ENCODE results near the gene LRCH4.

Gene LRCH4

DNA sequence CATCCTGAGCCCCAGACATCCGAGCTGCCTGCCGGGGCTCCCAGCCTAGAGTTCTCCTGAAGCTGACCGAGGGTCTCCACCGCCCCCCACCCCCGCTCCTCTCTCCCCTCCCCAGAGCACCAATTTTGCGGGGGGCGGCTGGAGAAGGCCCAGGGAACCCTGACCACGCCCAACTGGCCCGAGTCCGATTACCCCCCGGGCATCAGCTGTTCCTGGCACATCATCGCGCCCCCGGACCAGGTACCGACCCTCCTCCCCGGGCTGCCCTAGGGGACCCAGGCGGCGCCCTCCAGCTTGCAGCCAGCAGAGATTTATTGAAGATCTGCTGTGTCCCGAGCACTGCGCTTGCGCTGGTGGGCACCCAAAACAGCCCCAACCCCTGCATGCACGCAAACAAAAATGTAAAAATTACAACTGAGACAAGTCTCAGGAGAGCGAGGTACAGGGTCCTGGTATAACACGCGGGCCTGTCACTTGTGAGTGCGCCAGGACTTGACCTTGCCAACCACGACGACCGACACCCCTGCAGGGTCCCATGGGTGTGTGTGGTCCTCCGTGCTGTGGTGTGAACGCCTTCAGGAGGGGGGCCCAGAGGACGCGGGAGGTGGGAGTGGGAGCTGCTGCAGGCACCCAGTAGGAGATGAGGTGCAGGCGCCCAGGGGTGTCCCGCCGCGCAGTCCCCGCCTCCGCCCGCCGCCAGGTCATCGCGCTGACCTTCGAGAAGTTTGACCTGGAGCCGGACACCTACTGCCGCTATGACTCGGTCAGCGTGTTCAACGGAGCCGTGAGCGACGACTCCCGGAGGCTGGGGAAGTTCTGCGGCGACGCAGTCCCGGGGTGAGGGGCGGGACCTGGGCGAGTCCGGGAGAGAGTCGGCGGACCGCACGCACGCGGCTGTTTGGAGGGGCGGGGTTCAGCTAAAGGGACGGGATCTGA lies 19.3 kb upstream of the LRCH4 start:
- DNase-seq (ENCODE audit: low spot score): no peak

DNA sequence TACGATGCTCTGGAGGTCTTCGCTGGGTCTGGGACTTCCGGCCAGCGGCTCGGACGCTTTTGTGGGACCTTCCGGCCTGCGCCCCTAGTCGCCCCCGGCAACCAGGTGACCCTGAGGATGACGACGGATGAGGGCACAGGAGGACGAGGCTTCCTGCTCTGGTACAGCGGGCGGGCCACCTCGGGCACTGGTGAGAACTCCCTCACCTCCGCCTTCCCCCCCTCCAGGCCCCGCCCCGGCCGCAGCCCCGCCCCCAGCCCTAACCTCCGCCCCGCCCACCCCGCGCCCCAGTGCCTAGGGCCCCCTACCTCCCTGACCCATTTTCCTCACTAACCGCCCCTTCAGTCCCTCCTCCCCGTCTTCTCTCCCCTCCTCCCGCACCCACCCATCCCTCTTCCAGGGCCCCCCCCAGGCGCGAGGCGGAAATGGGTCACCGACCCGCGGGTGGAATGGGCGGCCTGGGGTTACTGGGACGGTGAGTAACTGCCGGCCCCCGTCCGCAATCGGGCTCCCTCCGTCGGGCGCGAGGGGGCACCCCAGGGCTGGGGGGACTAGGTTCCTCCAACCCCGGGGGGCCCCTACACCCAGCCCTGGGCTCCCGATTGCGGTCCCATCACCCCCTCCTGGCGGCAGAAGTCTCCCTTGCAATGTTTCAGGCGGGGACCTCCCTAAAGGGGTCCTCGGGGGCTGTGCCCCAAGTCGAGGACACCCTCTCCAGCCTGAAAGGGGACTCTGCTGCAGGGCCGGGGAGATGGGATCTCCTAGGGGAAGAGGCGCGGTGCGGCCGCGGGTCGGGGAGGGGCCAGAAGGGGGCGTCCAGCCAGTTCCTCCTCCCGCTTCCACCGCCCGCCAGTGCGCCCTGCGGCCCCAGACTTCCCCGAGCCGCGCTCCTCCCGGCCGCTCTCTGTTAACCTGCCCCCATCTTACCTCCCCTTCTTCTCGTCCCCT lies 18.4 kb upstream of the LRCH4 start:
- peak; percentile 90 for DNase-seq (ENCODE audit: low spot score)

DNA sequence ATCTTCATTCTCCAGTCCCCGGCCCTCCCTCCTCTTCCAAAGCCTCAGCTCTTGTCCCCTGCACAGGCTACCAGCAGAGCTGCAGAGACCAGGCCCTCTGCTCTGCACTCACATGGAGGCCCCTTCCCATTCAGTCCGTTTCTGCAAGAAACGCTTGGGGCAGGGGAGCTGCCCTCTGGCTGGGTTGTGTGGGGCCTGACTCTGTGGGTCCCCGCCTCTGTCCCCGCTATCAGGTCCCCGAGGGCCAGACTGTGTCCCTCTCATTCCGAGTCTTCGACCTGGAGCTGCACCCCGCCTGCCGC lies 17.7 kb upstream of the LRCH4 start:
- DNase-seq (ENCODE audit: low spot score): peak; percentile 35

DNA sequence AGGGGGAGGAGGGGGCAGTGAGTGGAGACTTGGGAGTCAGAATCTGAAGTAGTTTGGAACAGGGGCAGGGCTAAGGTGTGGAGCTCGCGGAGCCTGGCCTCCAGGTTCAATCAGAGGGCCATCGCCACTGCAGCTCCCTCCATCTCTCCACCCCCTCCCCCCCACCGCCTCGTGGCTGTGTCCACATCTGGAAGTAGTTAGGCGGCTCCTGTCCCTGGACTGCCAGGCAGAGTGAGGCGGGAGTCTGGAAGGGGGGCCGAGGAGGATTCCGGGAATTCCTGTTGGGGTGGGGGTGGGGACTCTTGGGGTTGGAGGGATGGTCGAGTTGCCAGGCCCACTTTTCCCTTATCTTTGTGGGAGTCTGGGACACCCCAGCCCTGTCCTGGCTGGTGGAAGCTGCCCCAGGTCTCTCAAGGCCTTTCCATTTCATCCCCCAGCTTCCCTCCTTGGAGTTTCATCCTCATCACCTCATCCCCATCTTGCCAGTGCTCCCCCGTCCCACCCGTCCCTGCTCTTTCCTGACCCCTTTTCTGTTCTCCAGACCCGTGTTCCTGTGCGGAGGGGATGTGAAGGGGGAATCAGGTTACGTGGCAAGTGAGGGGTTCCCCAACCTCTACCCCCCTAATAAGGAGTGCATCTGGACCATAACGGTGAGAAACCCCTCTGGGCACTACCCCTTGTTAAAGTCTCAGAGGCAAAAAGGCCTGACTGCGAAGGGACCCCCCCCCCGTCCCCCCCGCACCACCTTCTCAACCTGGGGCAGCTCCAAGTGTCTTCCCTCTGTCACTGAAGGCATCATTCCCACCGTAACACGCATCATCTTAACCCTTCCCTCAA lies 17.2 kb upstream of the LRCH4 start:
- DNase-seq (ENCODE audit: low spot score): peak; percentile 92

DNA sequence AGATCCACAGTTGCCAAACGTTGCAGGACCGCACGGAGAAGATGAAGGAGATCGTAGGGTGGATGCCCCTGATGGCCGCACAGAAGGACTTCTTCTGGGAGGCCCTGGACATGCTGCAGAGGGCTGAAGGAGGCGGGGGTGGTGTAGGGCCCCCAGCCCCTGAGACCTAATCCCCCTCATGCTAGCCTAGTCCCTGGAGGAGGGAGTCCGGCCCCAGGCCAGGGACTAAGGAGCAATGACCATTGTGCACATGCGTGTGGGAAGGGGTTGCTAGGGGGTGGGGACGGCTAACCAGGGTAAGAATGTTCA lies 14.8 kb upstream of the LRCH4 start:
- DNase-seq (ENCODE audit: low spot score): no peak

DNA sequence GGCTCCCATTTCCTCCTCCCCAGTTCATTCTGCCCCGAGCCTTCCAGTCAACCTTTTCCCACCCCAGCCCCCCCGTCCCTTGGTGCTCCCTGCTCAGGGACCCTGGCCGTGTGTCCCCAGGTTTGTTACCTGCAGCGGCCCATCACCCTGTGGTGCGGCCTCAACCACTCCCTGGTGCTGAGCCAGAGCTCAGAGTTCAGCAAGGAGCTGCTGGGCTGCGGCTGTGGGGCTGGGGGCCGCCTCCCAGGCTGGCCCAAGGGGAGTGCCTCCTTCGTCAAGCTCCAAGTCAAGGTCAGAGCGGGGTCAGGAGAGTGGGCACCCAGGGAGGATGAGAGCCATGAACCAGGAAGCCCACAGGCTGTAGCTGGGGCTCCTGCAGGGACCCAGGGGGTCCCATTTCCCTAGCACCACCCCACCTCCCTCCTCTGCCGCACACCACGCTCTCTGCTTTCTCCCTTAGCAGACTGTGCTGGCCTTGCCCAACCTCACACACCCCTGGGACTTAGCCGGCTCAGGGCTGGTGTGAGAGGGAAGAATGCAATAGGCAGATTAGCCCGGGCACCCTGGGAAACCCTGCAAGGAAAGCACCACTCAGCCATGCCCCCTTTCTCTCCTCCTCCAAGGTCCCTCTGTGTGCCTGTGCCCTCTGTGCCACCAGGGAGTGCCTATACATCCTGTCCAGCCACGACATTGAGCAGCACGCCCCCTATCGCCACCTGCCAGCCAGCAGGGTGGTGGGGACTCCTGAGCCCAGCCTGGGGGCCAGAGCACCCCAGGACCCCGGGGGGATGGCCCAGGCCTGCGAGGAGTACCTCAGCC lies 14.2 kb upstream of the LRCH4 start:
- no peak for DNase-seq (ENCODE audit: low spot score)

DNA sequence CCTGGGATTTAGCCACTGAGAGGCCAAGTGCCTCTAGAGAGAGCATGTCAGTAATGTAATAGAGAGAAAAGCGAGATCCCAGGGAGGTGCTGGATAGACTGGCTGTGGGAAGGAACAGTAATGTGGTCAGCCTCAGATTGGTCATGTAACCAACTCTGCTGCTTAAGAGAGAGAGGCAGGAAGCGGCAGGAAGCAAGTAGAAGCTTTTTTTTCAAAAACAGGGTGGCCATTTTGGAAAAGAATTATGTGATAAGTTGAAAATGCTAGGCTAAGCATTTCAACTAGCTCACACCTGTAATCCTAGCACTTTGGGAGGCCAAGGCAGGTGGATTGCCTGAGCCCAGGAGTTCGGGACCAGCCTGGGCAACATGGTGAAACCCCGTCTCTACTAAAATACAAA lies 12.5 kb upstream of the LRCH4 start:
- no peak for DNase-seq (ENCODE audit: low spot score)

DNA sequence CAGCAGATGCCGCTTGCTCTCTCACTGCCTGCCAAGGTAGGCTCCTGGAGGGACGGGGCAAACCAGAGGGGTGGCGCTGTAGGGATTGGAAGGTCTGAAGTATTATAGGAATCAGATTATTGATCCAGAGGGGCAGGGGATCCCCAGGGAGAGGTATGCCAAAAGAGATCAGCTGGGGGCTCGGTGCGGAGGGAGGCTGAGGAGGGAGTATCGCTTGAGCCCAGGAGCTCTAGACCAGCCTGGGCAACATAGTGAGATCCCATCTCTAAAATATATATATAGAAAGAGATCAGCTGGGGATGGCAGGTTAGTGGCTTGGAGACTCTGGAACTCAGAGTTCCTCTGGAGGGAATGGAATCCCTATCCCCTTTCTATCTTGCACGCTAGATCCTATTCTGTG lies 9.3 kb upstream of the LRCH4 start:
- DNase-seq (ENCODE audit: low spot score): no peak

DNA sequence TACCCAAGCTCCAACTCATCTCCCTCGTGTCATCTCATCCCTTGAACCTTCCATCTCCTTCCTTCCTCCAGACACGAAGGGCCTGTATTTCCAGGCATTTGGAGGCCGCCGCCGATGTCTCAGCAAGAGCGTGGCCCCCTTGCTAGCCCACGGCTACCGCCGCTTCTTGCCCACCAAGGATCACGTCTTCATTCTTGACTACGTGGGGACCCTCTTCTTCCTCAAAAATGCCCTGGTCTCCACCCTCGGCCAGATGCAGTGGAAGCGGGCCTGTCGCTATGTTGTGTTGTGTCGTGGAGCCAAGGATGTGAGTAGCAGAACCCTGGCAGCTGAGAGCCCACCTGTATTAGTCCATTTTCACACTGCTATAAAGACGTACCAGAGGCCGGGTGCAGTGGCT lies 5.7 kb upstream of the LRCH4 start:
- no peak for DNase-seq (ENCODE audit: low spot score)

DNA sequence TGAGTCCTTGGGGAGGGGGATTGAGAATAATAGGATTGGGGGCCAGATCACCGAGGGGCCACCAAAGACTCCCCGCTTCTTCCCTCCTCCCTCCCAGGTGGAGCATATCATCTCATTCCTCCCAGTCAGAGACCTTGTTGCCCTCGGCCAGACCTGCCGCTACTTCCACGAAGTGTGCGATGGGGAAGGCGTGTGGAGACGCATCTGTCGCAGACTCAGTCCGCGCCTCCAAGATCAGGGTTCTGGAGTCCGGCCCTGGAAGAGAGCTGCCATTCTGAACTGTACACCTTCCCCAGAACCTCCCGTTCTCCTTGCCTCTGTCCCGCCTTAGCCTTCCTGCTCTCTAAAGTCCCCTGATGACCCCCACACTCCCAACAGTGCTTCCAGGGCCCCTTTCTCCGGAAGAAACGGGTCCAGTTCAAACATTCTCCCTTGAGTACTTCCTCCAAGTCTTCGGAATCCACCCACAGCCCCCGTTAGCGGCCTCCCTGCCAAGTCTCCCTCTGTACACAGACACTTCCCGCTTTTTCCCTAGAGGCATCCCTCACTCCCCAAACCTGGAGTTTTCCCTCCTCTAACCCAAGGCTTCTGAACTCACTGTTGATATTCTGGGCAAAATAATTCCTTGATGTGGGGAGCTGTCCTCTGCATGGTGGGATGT lies 4.3 kb upstream of the LRCH4 start:
- no peak for DNase-seq (ENCODE audit: low spot score)

DNA sequence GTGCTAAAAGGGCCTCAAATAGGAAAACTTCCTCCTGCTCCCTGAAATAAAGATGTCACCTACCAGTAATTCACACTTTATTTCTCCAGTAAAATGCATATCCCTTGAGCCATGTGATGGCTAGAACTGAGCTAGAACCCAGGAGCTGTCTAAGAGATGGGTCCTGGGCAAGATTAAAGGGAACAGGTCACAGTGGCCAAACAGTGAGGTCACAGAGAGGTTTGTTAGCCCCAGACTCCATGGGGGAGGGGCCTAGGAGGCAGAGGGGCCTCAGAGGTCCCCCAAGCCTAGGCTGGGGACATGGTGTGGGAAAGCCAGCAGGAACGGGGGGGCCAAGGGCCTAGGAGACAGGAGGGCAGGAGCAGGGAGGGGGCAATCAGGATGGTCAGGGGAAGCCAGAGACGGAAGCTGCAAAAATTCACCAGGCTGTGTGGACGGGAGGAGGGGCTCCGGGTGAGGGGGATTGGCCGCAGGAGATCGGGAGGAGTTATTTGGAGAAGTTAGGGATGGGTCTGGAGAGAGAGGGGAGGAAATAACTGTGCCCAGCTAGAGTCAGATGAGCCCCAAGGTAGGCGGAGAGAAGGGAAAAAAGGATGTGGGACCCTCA lies 3.5 kb upstream of the LRCH4 start:
- DNase-seq (ENCODE audit: low spot score): no peak

DNA sequence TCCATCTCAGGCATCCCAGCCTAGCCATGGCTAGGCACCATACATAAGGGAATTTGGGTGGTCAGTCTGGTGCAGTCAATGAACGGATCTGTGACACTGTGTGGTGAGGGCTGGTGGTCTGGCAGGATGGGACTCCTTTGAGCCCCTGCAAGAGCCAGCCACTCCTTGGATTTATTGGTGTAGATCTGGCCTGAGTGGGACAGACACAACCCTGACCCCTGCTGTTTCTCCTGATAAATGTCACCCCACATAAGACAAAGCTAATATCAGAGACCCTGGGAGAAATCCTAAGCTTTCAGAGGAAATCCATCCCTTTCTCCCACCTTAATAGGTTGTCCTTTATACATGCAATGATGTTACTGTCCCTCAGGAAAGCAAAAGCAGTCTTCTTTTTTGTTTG lies 2.5 kb upstream of the LRCH4 start:
- no peak for DNase-seq (ENCODE audit: low spot score)

DNA sequence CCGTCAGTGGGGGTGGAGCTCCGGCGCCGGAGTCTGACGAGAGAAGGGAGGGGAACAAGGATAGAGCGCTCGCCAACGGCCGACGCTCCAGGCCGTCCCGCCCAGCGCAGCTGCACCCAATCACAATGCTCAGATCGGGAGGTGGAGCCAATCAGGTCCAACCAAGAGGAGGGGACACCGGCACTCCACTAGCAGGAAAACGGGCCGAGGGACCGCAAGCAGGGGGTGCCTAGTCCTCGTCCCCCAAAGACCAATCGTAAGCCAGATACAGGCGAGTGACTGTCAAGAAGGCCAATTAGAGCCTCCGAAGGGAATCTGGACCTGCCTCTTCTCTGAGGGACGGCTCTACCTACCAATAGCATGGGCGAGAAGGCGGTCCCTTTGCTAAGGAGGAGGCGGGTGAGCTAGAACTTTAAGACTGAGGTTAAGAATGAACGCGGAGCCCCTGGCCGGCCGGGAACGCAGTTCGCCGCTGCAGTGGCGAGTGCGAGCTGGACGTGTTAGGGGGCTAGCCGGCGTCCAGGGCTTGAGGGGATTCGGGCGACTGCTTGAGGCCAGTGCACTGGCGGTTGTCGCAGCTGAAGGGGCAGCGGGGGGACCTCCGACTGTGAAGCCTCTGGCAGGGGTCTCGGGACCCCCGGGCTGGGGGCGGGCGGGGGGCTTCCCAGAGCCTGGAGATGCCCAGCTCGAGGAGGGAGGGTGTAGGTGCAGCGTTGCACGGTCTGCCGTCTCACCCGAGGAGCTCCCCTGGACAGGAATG lies 517 bp upstream of the LRCH4 start, which contains the start of gene FBXO24:
TSS of gene FBXO24 (plus strand) at position 63 of the 760 bp plus-strand sequence. CDS start at position 361, 298 bp downstream.
- DNase-seq (ENCODE audit: low spot score): peak; percentile 100

DNA sequence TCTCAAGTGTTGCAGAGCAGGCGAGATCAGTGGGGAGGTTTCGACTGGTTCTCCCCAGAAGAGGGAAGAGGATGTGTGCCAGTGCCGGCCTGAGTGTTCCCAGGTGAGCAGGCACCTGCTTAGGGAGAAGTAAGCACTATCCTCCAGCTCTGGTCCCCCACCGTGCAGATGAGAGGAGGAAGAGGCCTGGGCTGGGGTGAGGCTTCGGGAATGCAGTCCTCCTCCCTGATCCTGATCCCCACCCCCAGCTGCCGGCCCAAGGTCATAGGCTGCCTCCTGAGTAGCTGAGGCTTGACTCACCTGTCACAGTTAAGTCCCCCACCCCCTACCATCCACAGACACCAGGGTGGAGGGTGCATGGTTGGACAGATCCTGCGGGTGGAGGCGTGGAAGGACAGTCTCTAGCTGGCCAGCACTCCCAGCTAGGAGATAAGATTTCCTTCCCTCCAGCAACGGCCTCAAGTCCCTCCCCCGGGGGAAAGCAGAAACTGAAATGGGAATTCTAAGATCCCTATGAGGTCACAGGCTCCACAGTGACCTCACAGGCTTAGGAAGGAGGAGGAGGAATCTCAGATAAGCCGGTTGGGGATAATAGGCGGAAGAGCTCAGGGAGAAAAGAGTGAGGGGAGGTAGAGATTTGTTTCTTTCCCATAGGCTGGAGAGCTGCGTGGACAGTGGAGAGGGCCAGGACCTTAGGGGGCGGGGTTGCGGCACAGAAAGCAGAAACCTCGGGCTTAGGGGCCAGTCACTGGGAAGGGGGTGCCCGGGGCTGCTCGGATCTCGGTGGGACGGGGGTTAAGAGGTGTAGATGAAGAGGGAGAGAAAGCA lies 1.0 kb downstream of the LRCH4 start:
- DNase-seq (ENCODE audit: low spot score): peak; percentile 57

DNA sequence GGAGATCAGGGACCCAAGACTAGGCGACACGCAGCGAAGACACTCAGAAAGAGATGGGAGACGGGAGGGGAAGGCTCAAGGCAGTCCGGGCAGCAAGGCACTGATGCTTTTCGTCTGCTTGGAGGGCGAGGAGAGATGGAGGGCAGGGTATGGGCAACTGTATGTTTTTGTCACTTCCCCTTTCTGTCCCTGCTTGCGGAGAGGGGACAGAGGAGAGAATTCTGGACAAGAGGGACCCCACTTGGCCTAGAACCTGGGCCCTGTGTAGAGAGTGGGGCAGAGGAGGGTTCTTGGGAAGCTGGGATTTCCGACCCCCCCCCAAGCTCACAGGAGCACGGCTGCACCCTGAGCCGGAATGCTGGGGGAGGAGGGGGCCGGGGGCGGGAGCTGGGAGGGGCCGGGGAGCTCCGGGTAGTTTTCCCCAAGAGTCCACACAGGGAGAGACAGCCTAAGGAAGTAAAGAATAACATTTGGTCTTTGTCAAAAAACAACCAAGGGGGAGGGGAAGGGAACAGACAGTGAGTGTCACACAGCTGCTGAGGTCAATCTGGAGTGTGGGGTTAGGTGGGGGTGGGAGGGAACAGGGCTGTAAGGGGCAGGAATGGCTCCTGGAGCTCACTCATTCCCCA lies 1.8 kb downstream of the LRCH4 start:
- no peak for DNase-seq (ENCODE audit: low spot score)

DNA sequence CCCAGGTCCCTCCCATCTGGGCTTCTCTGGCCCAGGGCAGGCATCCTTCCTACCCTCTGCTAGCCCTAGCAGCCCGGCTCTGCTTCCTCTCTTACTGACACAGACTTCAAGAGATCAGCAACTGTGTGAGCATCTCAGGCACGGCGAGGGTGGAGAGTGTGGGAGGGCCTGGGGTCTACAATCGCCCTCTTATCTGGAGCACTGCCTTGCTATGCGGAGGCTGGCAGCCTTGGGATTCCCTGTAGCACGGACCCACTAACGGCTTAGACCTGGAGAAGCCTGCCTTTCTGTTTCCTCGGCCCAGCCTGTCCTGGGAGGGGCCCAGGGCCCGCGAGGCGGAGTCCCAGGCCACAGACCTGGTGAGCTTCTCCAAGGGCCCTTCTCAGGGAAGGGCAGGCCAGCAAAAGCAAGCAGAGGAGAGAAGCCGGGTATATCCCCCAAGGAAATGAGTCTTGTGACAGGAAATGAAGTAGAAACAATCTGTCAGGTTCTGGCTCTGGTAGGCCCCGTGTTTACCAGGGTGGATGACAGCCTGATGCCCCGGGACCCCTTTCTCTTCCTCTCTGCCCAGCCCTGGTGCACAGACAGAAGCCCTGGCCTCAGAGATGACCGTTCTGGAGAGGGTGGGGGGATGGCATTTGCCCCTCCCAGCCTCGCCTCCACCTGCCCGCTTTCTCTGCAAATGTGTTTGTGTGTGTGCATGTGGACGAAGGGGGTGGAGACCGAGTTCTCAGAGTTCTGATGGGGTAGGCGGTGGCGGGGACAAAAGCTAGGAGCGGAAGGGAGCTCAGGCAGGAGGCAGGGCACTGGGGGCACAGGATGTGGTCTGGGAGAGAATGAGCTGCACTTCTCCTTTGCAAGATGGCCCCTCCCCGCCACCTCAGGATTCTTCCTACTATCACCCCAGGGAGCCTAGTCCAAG lies 2.5 kb downstream of the LRCH4 start:
- no peak for DNase-seq (ENCODE audit: low spot score)

DNA sequence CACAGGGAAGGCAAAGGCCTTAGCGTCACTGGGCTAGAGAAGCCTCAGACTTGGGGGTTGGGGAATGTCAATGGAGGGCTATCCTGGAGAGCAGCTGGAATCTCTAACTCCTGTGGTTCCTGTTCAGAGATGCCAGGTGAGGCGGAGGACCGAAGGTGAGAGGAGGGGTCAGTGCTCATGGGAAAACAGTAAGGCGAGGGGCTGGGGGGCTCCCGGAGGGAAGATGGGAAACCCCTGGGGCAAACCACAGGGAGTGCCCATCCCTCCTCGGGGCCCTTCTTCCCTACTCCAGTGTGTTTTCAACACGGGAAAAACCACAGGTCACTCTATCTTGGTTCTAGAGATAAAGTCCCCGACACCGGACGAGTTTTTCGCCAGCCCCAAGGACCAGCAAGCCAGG lies 3.3 kb downstream of the LRCH4 start:
- DNase-seq (ENCODE audit: low spot score): no peak

Measured in GM03348 (cell line).